ENCODE results near the gene SGO2. TPM values are rescaled to one million over a fixed set of nuclear protein-coding genes. Genes with fewer than 3 reads are reported as not detected.

SGO2 gene, protein sequence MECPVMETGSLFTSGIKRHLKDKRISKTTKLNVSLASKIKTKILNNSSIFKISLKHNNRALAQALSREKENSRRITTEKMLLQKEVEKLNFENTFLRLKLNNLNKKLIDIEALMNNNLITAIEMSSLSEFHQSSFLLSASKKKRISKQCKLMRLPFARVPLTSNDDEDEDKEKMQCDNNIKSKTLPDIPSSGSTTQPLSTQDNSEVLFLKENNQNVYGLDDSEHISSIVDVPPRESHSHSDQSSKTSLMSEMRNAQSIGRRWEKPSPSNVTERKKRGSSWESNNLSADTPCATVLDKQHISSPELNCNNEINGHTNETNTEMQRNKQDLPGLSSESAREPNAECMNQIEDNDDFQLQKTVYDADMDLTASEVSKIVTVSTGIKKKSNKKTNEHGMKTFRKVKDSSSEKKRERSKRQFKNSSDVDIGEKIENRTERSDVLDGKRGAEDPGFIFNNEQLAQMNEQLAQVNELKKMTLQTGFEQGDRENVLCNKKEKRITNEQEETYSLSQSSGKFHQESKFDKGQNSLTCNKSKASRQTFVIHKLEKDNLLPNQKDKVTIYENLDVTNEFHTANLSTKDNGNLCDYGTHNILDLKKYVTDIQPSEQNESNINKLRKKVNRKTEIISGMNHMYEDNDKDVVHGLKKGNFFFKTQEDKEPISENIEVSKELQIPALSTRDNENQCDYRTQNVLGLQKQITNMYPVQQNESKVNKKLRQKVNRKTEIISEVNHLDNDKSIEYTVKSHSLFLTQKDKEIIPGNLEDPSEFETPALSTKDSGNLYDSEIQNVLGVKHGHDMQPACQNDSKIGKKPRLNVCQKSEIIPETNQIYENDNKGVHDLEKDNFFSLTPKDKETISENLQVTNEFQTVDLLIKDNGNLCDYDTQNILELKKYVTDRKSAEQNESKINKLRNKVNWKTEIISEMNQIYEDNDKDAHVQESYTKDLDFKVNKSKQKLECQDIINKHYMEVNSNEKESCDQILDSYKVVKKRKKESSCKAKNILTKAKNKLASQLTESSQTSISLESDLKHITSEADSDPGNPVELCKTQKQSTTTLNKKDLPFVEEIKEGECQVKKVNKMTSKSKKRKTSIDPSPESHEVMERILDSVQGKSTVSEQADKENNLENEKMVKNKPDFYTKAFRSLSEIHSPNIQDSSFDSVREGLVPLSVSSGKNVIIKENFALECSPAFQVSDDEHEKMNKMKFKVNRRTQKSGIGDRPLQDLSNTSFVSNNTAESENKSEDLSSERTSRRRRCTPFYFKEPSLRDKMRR
- 9.9 and 27.8 TPM in 2 replicates for total RNA-seq

GRCh38 chr2:200525882-200526651, at the start of gene SGO2:
Gene SGO2 (plus strand): TSS chr2:200526207. CDS start chr2:200532976, 6,769 bp downstream.

GRCh38 chr2:200509612-200510433, 16.2 kb upstream of the SGO2 start, which contains the start of gene KCTD18:
Gene KCTD18 (minus strand): TSS chr2:200510068. CDS start chr2:200507016, 3,052 bp downstream.

GRCh38 chr2:200585730-200586643, 60.0 kb downstream of the SGO2 start, which contains the start of gene AOX1:
Gene AOX1 (plus strand): TSS chr2:200586014. CDS start chr2:200586109, 95 bp downstream.

Other genes starting within 250 kb of the SGO2 start
- gene SPATS2L, start 219.5 kb upstream of the SGO2 start, total RNA-seq, result 88.4 and 112 TPM in 2 replicates
- gene KCTD18, start 16.1 kb upstream of the SGO2 start, total RNA-seq, result 24.9 and 32.9 TPM in 2 replicates
- 56.2 and 86.3 TPM in 2 replicates for gene AOX1, start 59.8 kb downstream of the SGO2 start, total RNA-seq